Stimulated activated CD4-positive, alpha-beta T cell treated with anti-CD3 and anti-CD28 coated beads, Interleukin-1b, Interleukin-23, amount 100 ng/mL, for 4 hours (primary cell): ENCODE results near the gene TSPAN3.

ENCODE experiments used
- DNase-seq, 2 donors: peaks; one replicate each; pipeline ENCODE4 v3.0.0-alpha.2; 2020; ENCODE audit warnings: low read depth in 2 of 2

The TSPAN3 gene

GRCh38 chr15:77009646-77010311 lies 61.1 kb downstream of the TSPAN3 start:
- DNase-seq, result no peak

GRCh38 chr15:77009176-77009575 lies 61.7 kb downstream of the TSPAN3 start:
- no peak for DNase-seq

GRCh38 chr15:77004189-77004588 lies 66.7 kb downstream of the TSPAN3 start:
- no peak for DNase-seq

GRCh38 chr15:77002954-77003912 lies 67.7 kb downstream of the TSPAN3 start:
- peak; percentile 52 to 60 for DNase-seq

- DNase-seq, result no peak
Measured at GRCh38 chr15:77002436-77002835, 68.5 kb downstream of the TSPAN3 start.

GRCh38 chr15:77001966-77002365 lies 68.9 kb downstream of the TSPAN3 start:
- no peak for DNase-seq

GRCh38 chr15:77001351-77001750 lies 69.6 kb downstream of the TSPAN3 start:
- no peak for DNase-seq

- no peak for DNase-seq
Measured at GRCh38 chr15:76999996-77000395, 70.9 kb downstream of the TSPAN3 start.

- DNase-seq, result no peak
Measured at GRCh38 chr15:76998663-76999285, 72.1 kb downstream of the TSPAN3 start.

GRCh38 chr15:76996526-76997401 lies 74.1 kb downstream of the TSPAN3 start:
- peak; percentile 32 to 45 for DNase-seq

GRCh38 chr15:76996076-76996525 lies 74.8 kb downstream of the TSPAN3 start:
- DNase-seq, result no peak

GRCh38 chr15:76994971-76995945 lies 75.7 kb downstream of the TSPAN3 start, which contains the start of gene PSTPIP1:
PSTPIP1 (plus strand) TSS chr15:76995126; CDS start chr15:76995574, 448 bp downstream.
- DNase-seq, result peak; percentile 50 to 57

GRCh38 chr15:76994496-76994895 lies 76.4 kb downstream of the TSPAN3 start:
- no peak for DNase-seq

GRCh38 chr15:76994001-76994400 lies 76.9 kb downstream of the TSPAN3 start:
- DNase-seq, result peak in 1 of 2 donors; percentile 38

- no peak for DNase-seq
Measured at GRCh38 chr15:76993114-76993725, 77.7 kb downstream of the TSPAN3 start.

- no peak for DNase-seq
Measured at GRCh38 chr15:76991741-76992645, 78.9 kb downstream of the TSPAN3 start.
